HG02885 (cell line): ENCODE data around the gene MINDY4.

ENCODE experiments used
- ATAC-seq: cut with Tn5 transposase; IDR thresholded peaks from one replicate; pipeline ENCODE4 v1.9.1; 2021; ENCODE audit warnings: mild to moderate bottlenecking; ENCODE audit not compliant: unreplicated experiment, poor library complexity

The MINDY4 gene

DNA sequence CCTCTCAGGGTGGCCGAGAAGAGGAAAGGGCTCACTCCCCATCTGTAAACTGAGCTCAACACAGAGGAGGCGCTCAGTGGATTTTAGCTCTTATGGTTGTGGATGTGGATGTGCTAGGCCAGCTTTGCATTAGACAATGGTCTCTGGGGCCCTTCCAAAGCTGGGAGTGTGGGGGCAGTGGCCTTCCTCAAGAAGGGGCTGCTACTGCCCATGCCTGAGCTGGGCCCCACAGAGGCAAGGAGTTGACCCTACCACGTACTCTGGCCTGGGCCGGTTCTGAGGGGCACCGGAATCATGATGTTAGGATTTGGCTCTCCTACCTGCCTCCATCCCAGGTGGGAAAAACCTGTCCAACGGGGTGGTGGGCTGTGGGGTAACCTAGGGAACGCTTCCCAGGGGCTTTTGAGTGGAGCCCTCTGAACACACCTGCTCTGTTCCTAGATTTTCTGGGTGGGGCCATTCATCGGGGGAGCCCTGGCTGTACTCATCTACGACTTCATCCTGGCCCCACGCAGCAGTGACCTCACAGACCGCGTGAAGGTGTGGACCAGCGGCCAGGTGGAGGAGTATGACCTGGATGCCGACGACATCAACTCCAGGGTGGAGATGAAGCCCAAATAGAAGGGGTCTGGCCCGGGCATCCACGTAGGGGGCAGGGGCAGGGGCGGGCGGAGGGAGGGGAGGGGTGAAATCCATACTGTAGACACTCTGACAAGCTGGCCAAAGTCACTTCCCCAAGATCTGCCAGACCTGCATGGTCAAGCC is 152.0 kb downstream of the MINDY4 start:
- ATAC-seq, result no peak

DNA sequence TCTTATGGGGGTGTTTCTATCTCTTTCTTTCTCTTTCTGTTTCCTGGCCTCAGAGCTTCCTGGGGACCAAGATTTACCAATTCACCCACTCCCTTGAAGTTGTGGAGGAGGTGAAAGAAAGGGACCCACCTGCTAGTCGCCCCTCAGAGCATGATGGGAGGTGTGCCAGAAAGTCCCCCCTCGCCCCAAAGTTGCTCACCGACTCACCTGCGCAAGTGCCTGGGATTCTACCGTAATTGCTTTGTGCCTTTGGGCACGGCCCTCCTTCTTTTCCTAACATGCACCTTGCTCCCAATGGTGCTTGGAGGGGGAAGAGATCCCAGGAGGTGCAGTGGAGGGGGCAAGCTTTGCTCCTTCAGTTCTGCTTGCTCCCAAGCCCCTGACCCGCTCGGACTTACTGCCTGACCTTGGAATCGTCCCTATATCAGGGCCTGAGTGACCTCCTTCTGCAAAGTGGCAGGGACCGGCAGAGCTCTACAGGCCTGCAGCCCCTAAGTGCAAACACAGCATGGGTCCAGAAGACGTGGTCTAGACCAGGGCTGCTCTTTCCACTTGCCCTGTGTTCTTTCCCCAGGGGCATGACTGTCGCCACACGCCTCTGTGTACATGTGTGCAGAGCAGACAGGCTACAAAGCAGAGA is 152.7 kb downstream of the MINDY4 start:
- ATAC-seq, result no peak

DNA sequence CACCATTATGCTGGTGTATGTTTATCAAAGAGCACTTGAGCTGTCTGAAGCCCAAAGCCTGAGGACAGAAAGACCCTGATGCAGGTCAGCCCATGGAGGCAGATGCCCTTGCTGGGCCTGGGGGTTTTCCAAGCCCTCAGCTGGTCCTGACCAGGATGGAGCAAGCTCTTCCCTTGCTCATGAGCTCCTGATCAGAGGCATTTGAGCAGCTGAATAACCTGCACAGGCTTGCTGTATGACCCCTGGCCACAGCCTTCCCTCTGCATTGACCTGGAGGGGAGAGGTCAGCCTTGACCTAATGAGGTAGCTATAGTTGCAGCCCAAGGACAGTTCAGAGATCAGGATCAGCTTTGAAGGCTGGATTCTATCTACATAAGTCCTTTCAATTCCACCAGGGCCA is 153.4 kb downstream of the MINDY4 start:
- no peak for ATAC-seq

DNA sequence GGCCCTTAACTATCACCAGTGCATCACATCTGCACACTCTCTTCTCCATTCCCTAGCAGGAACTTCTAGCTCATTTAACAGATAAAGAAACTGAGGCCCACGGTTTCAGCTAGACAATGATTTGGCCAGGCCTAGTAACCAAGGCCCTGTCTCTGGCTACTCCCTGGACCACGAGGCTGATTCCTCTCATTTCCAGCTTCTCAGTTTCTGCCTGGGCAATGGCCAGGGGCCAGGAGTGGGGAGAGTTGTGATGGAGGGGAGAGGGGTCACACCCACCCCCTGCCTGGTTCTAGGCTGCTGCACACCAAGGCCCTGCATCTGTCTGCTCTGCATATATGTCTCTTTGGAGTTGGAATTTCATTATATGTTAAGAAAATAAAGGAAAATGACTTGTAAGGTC is 153.9 kb downstream of the MINDY4 start:
- ATAC-seq, result no peak

DNA sequence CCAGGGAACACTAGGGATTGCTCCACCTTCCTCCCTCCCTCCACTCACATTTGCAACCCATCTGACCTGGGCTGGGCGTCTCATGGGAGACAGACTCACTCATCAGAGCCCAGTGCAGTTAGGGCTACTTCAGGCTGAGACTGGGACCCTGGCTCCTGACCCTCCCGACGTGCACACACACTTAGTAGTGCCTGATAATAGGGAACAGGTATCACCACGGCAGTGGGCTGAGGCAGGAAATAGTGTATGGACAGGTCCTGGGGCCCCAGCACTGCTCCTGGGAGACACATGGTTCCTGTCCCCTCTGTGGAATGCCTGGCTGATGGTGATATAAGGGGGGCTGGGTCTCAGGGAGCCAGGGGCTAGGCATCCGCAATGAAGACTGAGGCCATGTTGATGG is 154.7 kb downstream of the MINDY4 start:
- no peak for ATAC-seq

DNA sequence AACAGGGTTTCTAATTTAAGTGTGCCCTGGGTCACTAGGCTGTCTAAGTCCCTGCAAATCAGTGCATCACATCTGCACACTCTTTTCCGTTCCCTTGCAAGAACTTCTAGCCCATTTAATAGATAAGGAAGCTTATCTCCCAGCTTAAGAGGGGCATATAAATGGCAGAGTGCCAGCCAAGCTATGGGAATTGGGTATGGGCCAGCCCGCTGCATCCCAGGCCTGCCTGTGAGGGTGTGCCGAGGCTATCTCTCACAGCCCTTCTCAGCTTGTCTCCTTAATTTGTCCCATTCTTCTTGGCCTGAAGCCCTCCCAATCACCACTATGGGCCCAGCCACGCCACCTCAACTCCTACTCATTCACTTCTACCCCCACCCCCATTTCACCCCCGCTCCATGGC is 155.1 kb downstream of the MINDY4 start:
- no peak for ATAC-seq

DNA sequence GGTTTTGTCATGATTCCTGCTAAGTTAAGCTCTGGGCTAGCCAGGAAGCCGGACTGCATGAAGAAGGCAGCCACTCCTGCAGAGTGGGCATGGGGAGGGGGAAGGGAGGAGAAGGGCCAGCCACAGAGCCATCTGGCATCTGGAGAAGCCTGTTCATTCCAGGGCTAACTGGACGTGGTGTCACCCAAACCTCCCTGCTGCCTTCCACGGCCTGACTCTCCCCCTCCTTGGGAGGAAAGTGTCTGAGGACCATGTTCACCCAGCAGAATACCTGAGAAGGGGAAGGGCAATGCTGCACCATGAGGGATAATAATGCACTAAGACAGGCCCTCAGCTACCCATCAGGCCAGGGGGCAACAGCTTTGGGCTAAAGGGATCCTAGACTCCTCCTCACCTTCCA is 155.8 kb downstream of the MINDY4 start:
- ATAC-seq, result no peak

- no peak for ATAC-seq
Observed at GRCh38 chr7:30927559-30927958, 156.3 kb downstream of the MINDY4 start.

DNA sequence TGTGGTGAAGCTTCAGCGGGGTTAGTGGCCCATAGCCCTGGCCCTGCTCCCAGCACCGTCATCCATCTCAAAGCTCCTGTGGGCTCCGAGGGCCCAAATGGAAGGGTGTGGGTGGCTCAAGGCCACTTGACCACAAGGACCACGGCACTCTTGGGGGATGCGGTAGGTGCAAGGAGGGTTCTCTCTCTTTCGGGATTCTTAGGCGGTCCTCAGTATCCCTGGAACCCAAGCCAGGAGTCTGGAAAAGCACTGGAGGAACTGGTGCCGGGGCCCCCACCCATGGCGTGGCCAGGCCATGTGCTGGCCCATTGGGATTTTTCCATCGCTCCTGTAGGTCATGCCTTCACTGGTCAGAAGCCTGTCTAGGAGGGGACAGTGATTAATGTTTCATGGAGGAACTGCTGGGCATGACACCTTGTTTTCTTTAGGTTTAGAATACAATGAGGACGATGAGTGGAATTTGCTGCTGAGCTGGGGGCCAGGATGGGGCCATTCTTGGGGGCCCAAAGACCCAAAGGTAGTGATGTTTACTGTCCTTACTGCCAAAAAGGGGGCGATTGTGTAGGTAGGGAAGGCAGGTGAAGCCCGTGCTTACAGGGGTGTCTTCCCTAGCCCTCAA is 157.1 kb downstream of the MINDY4 start:
- ATAC-seq, result no peak

GRCh38 chr7:30929686-30930085 is 158.5 kb downstream of the MINDY4 start:
- ATAC-seq, result no peak

- no peak for ATAC-seq
Observed at GRCh38 chr7:30930621-30931020, 159.4 kb downstream of the MINDY4 start.

DNA sequence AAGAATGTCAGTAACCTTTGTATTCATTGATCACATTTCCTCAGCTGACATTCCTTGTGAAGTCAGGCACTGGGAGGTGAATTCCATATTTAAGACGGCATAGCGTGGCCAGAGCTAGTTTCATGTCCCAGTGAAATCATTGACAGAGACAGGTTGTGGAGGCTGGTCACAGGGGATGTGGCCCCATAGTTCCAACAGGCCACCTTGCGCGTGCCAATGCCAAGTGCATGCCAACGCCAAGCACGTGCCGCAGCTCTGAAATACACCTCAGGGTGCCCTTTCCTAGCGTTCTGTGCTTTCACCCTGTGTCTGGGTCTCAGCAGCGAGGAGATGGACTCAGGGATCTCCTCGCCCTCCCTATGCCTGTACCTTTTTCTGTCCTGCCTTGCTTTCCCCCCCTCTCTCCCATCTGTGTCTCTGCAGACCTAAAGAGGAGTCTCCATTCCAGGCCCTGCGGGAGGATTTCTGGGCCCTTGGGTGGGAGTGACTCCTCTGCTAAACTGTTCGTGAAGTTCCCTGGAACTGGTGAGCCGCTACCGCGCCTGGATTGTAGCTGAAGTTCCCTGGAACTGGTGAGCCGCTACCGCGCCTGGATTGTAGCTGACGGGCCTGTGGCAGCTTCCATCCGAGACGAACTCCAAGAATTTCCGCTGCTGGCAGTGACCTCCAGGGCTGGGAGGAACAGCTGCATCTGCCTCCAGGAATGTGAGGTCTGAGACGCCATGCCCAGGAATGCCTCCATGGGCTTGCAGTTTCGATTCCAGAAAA is 160.1 kb downstream of the MINDY4 start:
- ATAC-seq, result no peak

- ATAC-seq, result no peak
Observed at GRCh38 chr7:30931929-30932540, 160.8 kb downstream of the MINDY4 start.

DNA sequence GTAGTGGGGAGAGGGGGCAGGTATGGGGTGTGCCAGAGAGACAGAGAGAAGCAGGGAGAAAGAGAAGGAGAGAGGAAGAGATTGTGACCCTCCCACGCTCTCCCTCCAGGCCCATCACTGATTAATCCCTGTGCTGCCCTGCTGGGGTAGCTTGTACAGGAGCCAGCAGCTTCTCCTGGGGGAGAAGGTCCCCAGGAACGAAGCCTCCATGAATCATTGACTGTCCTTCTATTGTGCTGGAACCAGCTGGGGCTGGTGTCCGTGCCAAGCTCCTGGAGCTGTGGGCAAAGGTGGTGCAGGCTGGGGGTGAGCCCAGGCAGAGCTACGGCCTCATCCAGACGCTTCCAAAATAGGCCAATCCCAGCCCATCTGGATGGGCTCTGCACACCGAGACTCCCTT is 161.3 kb downstream of the MINDY4 start:
- no peak for ATAC-seq

- no peak for ATAC-seq
Observed at GRCh38 chr7:30933124-30933974, 162.1 kb downstream of the MINDY4 start.

DNA sequence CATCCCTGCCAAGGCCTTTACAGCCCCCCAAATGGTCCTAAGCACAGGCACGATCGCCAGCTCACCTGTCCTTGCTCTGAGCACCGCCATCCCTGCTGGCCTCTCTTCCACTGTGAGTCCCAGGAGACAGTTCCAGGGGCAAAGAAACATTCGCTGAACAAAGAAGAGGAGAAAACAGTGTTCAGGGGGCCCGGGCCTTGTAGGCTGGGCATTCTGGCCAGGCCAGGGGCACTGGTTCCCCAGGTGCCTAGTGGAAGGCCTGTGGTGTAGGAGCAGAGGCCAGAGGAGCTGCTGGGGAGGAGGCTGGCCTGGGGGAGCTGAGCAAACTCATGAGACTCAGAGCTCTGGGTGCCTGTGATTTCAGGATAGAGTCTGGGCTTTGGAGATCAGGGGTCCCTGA is 163.0 kb downstream of the MINDY4 start:
- no peak for ATAC-seq

- ATAC-seq, result no peak
Observed at GRCh38 chr7:30934732-30935568, 163.7 kb downstream of the MINDY4 start.

DNA sequence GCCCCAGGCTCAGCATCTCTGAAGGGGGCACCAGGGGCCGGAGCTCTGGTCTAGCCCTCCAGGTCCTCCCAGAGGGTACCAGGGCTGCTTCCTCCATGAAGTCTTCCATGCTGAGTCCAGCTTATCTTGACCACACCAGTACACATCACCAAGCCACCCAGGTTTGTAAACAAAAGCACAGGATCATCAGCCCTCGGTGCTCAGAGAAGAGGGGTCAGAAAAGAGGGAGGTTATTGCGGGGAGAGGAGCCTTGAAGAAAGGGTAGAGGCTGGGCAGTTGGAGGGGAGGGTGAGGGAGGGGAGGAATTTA is 164.3 kb downstream of the MINDY4 start:
- no peak for ATAC-seq

GRCh38 chr7:30936650-30937245 is 165.5 kb downstream of the MINDY4 start:
- no peak for ATAC-seq
